HepG2 (cell line): ENCODE data around the gene NR1H3. TPM values are rescaled to one million over a fixed set of nuclear protein-coding genes. Genes with fewer than 3 reads are reported as not detected.

ENCODE experiments used
- EZH2 ChIP-seq: conservative IDR thresholded peaks from 2 replicates; pipeline ENCODE4 v1.6.1; 2012; ENCODE audit warnings: mild to moderate bottlenecking, low read depth, low read length, moderate library complexity
- FOXK1 ChIP-seq: sonication (generic); formaldehyde crosslinking; IDR thresholded peaks from 2 replicates; pipeline ENCODE4 v1.4.0; 2020; ENCODE audit warnings: low read depth, missing genetic modification reagents, borderline replicate concordance
- GABPB1 ChIP-seq: IDR thresholded peaks from 2 replicates; pipeline ENCODE4 v1.6.1; 2016; ENCODE audit warnings: mild to moderate bottlenecking, missing genetic modification reagents, moderate library complexity, missing compliant biosample characterization
- MXD4 ChIP-seq: IDR thresholded peaks from 2 replicates; pipeline ENCODE4 v1.6.1; 2016; ENCODE audit warnings: mild to moderate bottlenecking, missing biosample characterization, missing genetic modification reagents
- PAWR ChIP-seq: sonication (generic); formaldehyde crosslinking; IDR thresholded peaks from 2 replicates; pipeline ENCODE4 v1.4.0; 2020; ENCODE audit warnings: missing genetic modification reagents, mild to moderate bottlenecking, borderline replicate concordance
- PAX8 ChIP-seq: sonication (generic); formaldehyde crosslinking; IDR thresholded peaks from 2 replicates; pipeline ENCODE4 v1.8.0; 2022; ENCODE audit warnings: mild to moderate bottlenecking, missing genetic modification reagents, borderline replicate concordance
- REL ChIP-seq: sonication (generic); formaldehyde crosslinking; conservative IDR thresholded peaks from 2 replicates; pipeline ENCODE4 v1.8.0; 2022; ENCODE audit warnings: mild to moderate bottlenecking, missing genetic modification reagents, moderate library complexity
- SIN3A ChIP-seq: IDR thresholded peaks from 2 replicates; pipeline ENCODE4 v1.6.1; 2011; ENCODE audit warnings: low read depth, mild to moderate bottlenecking, control low read depth, low read length, borderline replicate concordance
- SRY ChIP-seq: sonication (generic); formaldehyde crosslinking; IDR thresholded peaks from 2 replicates; pipeline ENCODE4 v1.8.0; 2022; ENCODE audit warnings: mild to moderate bottlenecking, missing genetic modification reagents
- YY1 ChIP-seq: IDR thresholded peaks from 2 replicates; pipeline ENCODE4 v1.6.1; 2011; ENCODE audit warnings: low read length, low read depth, moderate library complexity, mild to moderate bottlenecking; ENCODE audit not compliant: insufficient read depth, insufficient replicate concordance
- ZBTB21 ChIP-seq: sonication (generic); formaldehyde crosslinking; IDR thresholded peaks from 2 replicates; pipeline ENCODE4 v1.4.0; 2020; ENCODE audit warnings: missing genetic modification reagents
- ZBTB7B ChIP-seq: sonication (generic); formaldehyde crosslinking; IDR thresholded peaks from 2 replicates; pipeline ENCODE4 v1.4.0; 2020; ENCODE audit warnings: missing genetic modification reagents
- ZFX ChIP-seq: sonication (generic); formaldehyde crosslinking; IDR thresholded peaks from 2 replicates; pipeline ENCODE4 v1.4.0; 2020; ENCODE audit warnings: mild to moderate bottlenecking, low read depth, missing genetic modification reagents, moderate library complexity
- polyA plus RNA-seq, 8 experiments: library from polyadenylated mRNA; depleted of rRNA in 3 of 8; stranded (reverse) in 7 of 8; unstranded in 1 of 8; fragments of >200 nt; fragmentation: Illumina TruSeq in 4 of 8; extraction: Trizol in 4 of 8; gene quantifications; 2 replicates each; pipeline versions ENCODE4 v1.2.1 to v1.2.3, GENCODE V29; 2011 to 2016; ENCODE audit warnings: low read depth in 4 of 8, missing spikeins in 1 of 8, mixed read lengths in 1 of 8; ENCODE audit not compliant: insufficient read depth in 1 of 8
- total RNA-seq, 5 experiments: library from RNA; depleted of rRNA; stranded (reverse); fragments of >200 nt; fragmentation: Illumina TruSeq; extraction: Trizol; gene quantifications; 2 replicates each; pipeline ENCODE4 v1.2.3, GENCODE V29; 2016; ENCODE audit warnings: low read depth in 1 of 5
- TF ChIP-seq, protein P1 (sequence below): sonication (generic); formaldehyde crosslinking; IDR thresholded peaks from 2 replicates; pipeline ENCODE4 v1.5.0; 2020; ENCODE audit warnings: mild to moderate bottlenecking, missing genetic modification reagents, borderline replicate concordance
- TF ChIP-seq, protein P2 (sequence below): sonication (generic); formaldehyde crosslinking; IDR thresholded peaks from 2 replicates; pipeline ENCODE4 v1.5.1; 2020; ENCODE audit warnings: missing genetic modification reagents, mild to moderate bottlenecking, borderline replicate concordance
- TF ChIP-seq, protein P3 (sequence below): sonication (generic); formaldehyde crosslinking; IDR thresholded peaks from 2 replicates; pipeline ENCODE4 v1.5.1; 2020; ENCODE audit warnings: missing genetic modification reagents, mild to moderate bottlenecking, borderline replicate concordance

NR1H3 gene
- total and polyA plus RNA-seq, 2 of the 13 experiments (the other 11 are each of a cell fraction or from before 2014, with no cell fraction given): 41.8 to 102 TPM

DNA sequence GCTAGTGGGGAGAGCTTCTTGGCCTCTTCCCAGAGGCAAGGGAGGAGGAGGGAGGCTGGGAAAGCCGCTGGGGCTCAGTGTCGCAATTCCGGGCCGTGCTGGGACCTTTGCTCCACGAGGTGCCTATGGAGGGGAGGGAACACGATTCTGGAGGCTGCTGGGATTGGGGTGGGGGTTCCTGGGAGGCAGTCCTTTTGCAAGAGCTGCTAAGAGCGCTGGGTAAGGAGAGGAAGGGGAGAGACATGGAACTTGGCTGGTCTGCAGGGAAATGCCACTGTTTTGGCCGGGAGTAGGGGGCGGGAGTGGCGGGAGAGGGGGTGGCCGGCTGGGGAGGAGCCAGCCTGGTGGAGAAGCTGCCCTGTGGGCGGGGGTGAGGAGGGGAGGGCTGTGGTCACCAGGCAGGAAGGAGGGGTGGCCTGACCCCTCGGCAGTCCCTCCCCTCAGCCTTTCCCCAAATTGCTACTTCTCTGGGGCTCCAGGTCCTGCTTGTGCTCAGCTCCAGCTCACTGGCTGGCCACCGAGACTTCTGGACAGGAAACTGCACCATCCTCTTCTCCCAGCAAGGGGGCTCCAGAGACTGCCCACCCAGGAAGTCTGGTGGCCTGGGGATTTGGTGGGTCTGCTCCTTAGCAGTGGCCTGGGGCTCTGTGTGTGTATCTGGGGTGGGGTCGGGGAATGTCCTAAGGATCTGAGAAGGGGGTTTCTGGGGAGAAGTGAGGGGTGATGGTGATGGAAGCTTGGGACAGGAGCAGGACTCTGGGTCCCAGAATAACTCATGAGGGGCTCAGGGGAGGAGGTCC, at the start of gene NR1H3 (continued):
- peak; percentile 44; the same call in 1 of the 2 replicates for TF ChIP-seq GABPB1 (CRISPR knock-in tag)
- TF ChIP-seq, protein P1, sequence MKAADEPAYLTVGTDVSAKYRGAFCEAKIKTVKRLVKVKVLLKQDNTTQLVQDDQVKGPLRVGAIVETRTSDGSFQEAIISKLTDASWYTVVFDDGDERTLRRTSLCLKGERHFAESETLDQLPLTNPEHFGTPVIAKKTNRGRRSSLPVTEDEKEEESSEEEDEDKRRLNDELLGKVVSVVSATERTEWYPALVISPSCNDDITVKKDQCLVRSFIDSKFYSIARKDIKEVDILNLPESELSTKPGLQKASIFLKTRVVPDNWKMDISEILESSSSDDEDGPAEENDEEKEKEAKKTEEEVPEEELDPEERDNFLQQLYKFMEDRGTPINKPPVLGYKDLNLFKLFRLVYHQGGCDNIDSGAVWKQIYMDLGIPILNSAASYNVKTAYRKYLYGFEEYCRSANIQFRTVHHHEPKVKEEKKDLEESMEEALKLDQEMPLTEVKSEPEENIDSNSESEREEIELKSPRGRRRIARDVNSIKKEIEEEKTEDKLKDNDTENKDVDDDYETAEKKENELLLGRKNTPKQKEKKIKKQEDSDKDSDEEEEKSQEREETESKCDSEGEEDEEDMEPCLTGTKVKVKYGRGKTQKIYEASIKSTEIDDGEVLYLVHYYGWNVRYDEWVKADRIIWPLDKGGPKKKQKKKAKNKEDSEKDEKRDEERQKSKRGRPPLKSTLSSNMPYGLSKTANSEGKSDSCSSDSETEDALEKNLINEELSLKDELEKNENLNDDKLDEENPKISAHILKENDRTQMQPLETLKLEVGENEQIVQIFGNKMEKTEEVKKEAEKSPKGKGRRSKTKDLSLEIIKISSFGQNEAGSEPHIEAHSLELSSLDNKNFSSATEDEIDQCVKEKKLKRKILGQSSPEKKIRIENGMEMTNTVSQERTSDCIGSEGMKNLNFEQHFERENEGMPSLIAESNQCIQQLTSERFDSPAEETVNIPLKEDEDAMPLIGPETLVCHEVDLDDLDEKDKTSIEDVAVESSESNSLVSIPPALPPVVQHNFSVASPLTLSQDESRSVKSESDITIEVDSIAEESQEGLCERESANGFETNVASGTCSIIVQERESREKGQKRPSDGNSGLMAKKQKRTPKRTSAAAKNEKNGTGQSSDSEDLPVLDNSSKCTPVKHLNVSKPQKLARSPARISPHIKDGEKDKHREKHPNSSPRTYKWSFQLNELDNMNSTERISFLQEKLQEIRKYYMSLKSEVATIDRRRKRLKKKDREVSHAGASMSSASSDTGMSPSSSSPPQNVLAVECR (CRISPR knock-in tag): peak; percentile 78; the same call in 1 of the 2 replicates
- no peak for TF ChIP-seq ZBTB21 (CRISPR knock-in tag)
- 0 out of 2 replicates have a peak, but pooled peaks have one; percentile 2 for TF ChIP-seq ZBTB7B (CRISPR knock-in tag)
- TF ChIP-seq REL (CRISPR knock-in tag): 0 out of 2 replicates have a peak, but pooled peaks have one; percentile 62
- no peak for TF ChIP-seq EZH2
- no peak for TF ChIP-seq MXD4 (CRISPR knock-in tag)
- 0 out of 2 replicates have a peak, but pooled peaks have one; percentile 31 for TF ChIP-seq SIN3A
- TF ChIP-seq PAWR (CRISPR knock-in tag): no peak
- TF ChIP-seq SRY (CRISPR knock-in tag): no peak
- TF ChIP-seq YY1: peak; percentile 9
- no peak for TF ChIP-seq PAX8 (CRISPR knock-in tag)
- TF ChIP-seq FOXK1 (CRISPR knock-in tag): peak; percentile 52; the same call in 1 of the 2 replicates
- TF ChIP-seq, protein P2, sequence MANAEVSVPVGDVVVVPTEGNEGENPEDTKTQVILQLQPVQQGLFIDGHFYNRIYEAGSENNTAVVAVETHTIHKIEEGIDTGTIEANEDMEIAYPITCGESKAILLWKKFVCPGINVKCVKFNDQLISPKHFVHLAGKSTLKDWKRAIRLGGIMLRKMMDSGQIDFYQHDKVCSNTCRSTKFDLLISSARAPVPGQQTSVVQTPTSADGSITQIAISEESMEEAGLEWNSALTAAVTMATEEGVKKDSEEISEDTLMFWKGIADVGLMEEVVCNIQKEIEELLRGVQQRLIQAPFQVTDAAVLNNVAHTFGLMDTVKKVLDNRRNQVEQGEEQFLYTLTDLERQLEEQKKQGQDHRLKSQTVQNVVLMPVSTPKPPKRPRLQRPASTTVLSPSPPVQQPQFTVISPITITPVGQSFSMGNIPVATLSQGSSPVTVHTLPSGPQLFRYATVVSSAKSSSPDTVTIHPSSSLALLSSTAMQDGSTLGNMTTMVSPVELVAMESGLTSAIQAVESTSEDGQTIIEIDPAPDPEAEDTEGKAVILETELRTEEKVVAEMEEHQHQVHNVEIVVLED (CRISPR knock-in tag): no peak
- TF ChIP-seq ZFX (CRISPR knock-in tag): peak; percentile 82
- TF ChIP-seq, protein P3, sequence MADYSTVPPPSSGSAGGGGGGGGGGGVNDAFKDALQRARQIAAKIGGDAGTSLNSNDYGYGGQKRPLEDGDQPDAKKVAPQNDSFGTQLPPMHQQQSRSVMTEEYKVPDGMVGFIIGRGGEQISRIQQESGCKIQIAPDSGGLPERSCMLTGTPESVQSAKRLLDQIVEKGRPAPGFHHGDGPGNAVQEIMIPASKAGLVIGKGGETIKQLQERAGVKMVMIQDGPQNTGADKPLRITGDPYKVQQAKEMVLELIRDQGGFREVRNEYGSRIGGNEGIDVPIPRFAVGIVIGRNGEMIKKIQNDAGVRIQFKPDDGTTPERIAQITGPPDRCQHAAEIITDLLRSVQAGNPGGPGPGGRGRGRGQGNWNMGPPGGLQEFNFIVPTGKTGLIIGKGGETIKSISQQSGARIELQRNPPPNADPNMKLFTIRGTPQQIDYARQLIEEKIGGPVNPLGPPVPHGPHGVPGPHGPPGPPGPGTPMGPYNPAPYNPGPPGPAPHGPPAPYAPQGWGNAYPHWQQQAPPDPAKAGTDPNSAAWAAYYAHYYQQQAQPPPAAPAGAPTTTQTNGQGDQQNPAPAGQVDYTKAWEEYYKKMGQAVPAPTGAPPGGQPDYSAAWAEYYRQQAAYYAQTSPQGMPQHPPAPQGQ: no peak
